NB4 (cell line): ENCODE measurements around the gene DHX58.

Experiments
- CTCF ChIP-seq: IDR thresholded peaks from one replicate; pipeline ENCODE4 v1.5.1; 2012; ENCODE audit warnings: low read depth, low read length
- MYC ChIP-seq: IDR thresholded peaks from 2 replicates; pipeline ENCODE4 v1.6.1; 2011; ENCODE audit warnings: low read depth, low read length
- POLR2A ChIP-seq: IDR thresholded peaks from 2 replicates; pipeline ENCODE4 v1.6.1; 2011; ENCODE audit warnings: mild to moderate bottlenecking; ENCODE audit not compliant: insufficient read length; ENCODE audit errors: extremely low read depth
- TF ChIP-seq, protein P1 (sequence below): IDR thresholded peaks from 2 replicates; pipeline ENCODE4 v1.6.1; 2011; ENCODE audit warnings: low read depth, low read length

GRCh38 chr17:42136654-42137051 lies 24.1 kb upstream of the DHX58 start:
- TF ChIP-seq POLR2A (no peak), CTCF (no peak), MYC (no peak)
- TF ChIP-seq, protein P1, sequence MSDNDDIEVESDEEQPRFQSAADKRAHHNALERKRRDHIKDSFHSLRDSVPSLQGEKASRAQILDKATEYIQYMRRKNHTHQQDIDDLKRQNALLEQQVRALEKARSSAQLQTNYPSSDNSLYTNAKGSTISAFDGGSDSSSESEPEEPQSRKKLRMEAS: no peak
